Astrocyte (in vitro differentiated cells and primary cell): ENCODE measurements around the gene HOXB7. TPM values are rescaled to one million over a fixed set of nuclear protein-coding genes. Genes with fewer than 3 reads are reported as not detected.

ENCODE experiments used
- DNase-seq: peaks from one replicate; pipeline ENCODE4 v3.0.0-alpha.2; 2010; ENCODE audit warnings: low read depth
- FAIRE-seq: peaks from 2 replicates; lab custom pipeline; 2011; peaks lifted over from hg19 to GRCh38; lab: Jason Lieb, UNC
- H2AFZ ChIP-seq: 2 replicates; pipeline ENCODE4 v1.6.0; 2012; ENCODE audit warnings: low read depth, low read length, inconsistent platforms
- H3K27ac ChIP-seq: 2 replicates; pipeline ENCODE4 v1.5.1; 2011; ENCODE audit warnings: low read depth, low read length, inconsistent platforms
- H3K27me3 ChIP-seq: 2 replicates; pipeline ENCODE4 v1.6.0; 2011; ENCODE audit warnings: low read length, inconsistent platforms; ENCODE audit not compliant: insufficient read depth
- H3K36me3 ChIP-seq: 2 replicates; pipeline ENCODE4 v1.5.1; 2011; ENCODE audit warnings: low read length, inconsistent platforms; ENCODE audit not compliant: insufficient read depth
- H3K4me1 ChIP-seq: 2 replicates; pipeline ENCODE4 v1.5.1; 2011; ENCODE audit warnings: low read length, inconsistent platforms; ENCODE audit not compliant: insufficient read depth
- H3K4me2 ChIP-seq: 2 replicates; pipeline ENCODE4 v1.6.0; 2012; ENCODE audit warnings: low read length, inconsistent platforms
- H3K4me3 ChIP-seq: 2 replicates; pipeline ENCODE4 v1.5.1; 2011; ENCODE audit warnings: low read depth, mild to moderate bottlenecking, low read length, inconsistent platforms; ENCODE audit not compliant: insufficient read depth
- H3K79me2 ChIP-seq: 2 replicates; pipeline ENCODE4 v1.6.0; 2012; ENCODE audit warnings: mild to moderate bottlenecking, low read length, inconsistent platforms; ENCODE audit not compliant: insufficient read depth
- H3K9ac ChIP-seq: 2 replicates; pipeline ENCODE4 v1.6.0; 2012; ENCODE audit warnings: mild to moderate bottlenecking, low read length, inconsistent platforms
- H3K9me3 ChIP-seq: 2 replicates; pipeline ENCODE4 v1.5.1; 2012; ENCODE audit warnings: low read depth, mild to moderate bottlenecking, low read length, inconsistent platforms; ENCODE audit not compliant: insufficient read depth
- H4K20me1 ChIP-seq: 2 replicates; pipeline ENCODE4 v1.6.0; 2012; ENCODE audit warnings: low read length, inconsistent platforms; ENCODE audit not compliant: insufficient read depth
- H3K27ac Mint-ChIP-seq: one replicate; pipeline ENCODE4 v1.8.0; 2021; ENCODE audit warnings: mild to moderate bottlenecking, mixed read lengths; ENCODE audit not compliant: unreplicated experiment
- H3K27me3 Mint-ChIP-seq: one replicate; pipeline ENCODE4 v1.8.0; 2021; ENCODE audit warnings: low read depth, mixed read lengths; ENCODE audit not compliant: unreplicated experiment
- H3K36me3 Mint-ChIP-seq: one replicate; pipeline ENCODE4 v1.8.0; 2021; ENCODE audit warnings: low read depth, mixed read lengths; ENCODE audit not compliant: unreplicated experiment
- H3K4me1 Mint-ChIP-seq: one replicate; pipeline ENCODE4 v1.8.0; 2021; ENCODE audit warnings: low read depth, mixed read lengths; ENCODE audit not compliant: unreplicated experiment
- H3K4me3 Mint-ChIP-seq: one replicate; pipeline ENCODE4 v1.8.0; 2021; ENCODE audit warnings: mild to moderate bottlenecking, moderate library complexity, mixed read lengths; ENCODE audit not compliant: unreplicated experiment
- H3K9me3 Mint-ChIP-seq: one replicate; pipeline ENCODE4 v1.8.0; 2021; ENCODE audit warnings: mild to moderate bottlenecking, mixed read lengths; ENCODE audit not compliant: unreplicated experiment
- EZH2 ChIP-seq: IDR thresholded peaks from 2 replicates; pipeline ENCODE4 v1.6.1; 2012; ENCODE audit warnings: mild to moderate bottlenecking, low read length, inconsistent platforms; ENCODE audit not compliant: insufficient read depth
- total RNA-seq: library from RNA; stranded (reverse); gene quantifications from 2 replicates; pipeline ENCODE4 v1.2.1, GENCODE V29; 2021
- TF ChIP-seq, protein P1 (sequence below): IDR thresholded peaks from 2 replicates; pipeline ENCODE4 v1.5.1; 2011; ENCODE audit warnings: low read depth, mild to moderate bottlenecking, inconsistent platforms, low read length, moderate library complexity; ENCODE audit not compliant: insufficient read depth

HOXB7 gene
- total RNA-seq, 1 donor from 2014 or later = not detected

DNA sequence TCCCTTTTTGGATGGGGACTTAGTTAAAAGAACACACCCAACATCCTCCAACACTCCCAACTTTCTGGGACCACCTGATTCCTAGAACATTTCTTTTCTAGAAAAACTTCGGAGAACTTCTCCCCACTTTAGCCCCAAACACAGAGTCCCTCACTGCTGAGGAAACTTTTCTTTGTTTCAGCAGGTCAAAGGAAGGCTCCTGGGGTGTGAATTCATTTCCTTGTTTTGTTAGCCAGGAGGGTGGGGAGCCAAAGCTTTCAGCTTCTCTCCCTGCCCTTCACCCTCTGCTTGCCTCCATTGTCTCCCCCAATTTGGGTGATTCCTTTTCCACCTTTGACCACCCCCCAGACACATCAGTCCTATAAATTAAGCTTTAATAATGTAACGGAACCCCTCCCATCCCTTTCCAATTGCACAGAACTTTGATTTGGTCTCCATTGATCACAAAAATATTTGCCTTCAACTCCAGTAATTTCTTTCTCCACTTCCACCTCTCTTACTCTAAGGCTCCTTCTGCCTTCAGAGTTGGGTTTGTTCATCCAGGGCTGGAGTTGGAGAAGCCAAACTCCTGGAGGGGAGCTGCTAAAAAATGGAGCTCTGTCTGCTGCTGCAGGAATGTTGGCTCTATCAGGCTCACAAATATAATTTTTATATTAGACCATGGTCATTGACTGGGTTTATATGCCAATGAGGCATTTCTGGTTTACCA is 43.0 kb downstream of the HOXB7 start:
- Histone ChIP-seq H3K4me2 (peak overlapping the region; percentile 86), H3K79me2 (peaks cover 95% of the 10 kb centered on the region), H4K20me1 (no peaks in the 10 kb centered on the region), H2AFZ (no peak overlapping the region), H3K36me3 (no peaks in the 10 kb centered on the region), H3K27ac (peak overlapping the region; percentile 30), H3K4me1 (peaks cover 21% of the 10 kb centered on the region), H3K9me3 (no peaks in the 10 kb centered on the region), H3K27me3 (peaks cover 89% of the 10 kb centered on the region), H3K9ac (peak overlapping the region; percentile 62), H3K4me3 (no peak overlapping the region)
- no peaks in the 10 kb centered on the region for H3K36me3 Mint-ChIP-seq
- no peak overlapping the region for H3K27ac Mint-ChIP-seq
- H3K4me3 Mint-ChIP-seq = no peak overlapping the region
- FAIRE-seq = no peak
- H3K9me3 Mint-ChIP-seq = peaks cover 12% of the 10 kb centered on the region
- DNase-seq = no peak
- peaks cover 11% of the 10 kb centered on the region for H3K27me3 Mint-ChIP-seq
- H3K4me1 Mint-ChIP-seq = no peaks in the 10 kb centered on the region
- TF ChIP-seq EZH2 = no peak
- TF ChIP-seq, protein P1, sequence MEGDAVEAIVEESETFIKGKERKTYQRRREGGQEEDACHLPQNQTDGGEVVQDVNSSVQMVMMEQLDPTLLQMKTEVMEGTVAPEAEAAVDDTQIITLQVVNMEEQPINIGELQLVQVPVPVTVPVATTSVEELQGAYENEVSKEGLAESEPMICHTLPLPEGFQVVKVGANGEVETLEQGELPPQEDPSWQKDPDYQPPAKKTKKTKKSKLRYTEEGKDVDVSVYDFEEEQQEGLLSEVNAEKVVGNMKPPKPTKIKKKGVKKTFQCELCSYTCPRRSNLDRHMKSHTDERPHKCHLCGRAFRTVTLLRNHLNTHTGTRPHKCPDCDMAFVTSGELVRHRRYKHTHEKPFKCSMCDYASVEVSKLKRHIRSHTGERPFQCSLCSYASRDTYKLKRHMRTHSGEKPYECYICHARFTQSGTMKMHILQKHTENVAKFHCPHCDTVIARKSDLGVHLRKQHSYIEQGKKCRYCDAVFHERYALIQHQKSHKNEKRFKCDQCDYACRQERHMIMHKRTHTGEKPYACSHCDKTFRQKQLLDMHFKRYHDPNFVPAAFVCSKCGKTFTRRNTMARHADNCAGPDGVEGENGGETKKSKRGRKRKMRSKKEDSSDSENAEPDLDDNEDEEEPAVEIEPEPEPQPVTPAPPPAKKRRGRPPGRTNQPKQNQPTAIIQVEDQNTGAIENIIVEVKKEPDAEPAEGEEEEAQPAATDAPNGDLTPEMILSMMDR = no peak

DNA sequence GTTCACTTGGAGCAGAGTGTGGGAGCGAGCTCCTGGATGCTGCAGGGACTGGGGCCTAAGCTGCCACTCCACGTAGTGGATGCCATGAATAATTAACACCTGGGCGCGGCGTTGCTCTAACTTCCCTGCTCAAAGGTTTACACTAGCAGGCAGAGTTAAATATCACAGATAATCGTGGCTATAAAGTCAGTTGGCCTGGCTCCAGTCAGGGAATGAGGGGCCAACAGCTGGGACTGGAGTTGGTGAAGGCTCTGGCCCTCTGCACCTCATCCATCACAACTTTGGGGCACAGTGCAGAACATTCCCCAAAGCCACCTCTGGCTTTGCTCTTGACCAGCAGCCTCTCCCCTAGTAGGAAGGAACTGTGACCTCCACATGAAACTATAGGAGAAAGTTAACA is 43.6 kb downstream of the HOXB7 start:
- Histone ChIP-seq H4K20me1 (no peaks in the 10 kb centered on the region), H2AFZ (no peak overlapping the region), H3K4me2 (peak overlapping the region; percentile 86), H3K79me2 (peaks cover 95% of the 10 kb centered on the region), H3K9me3 (no peaks in the 10 kb centered on the region), H3K4me1 (peaks cover 21% of the 10 kb centered on the region), H3K4me3 (no peak overlapping the region), H3K36me3 (no peaks in the 10 kb centered on the region), H3K27ac (peak overlapping the region; percentile 65), H3K9ac (peak overlapping the region; percentile 62), H3K27me3 (peaks cover 89% of the 10 kb centered on the region)
- Mint-ChIP-seq H3K4me1 (no peaks in the 10 kb centered on the region), H3K9me3 (peaks cover 15% of the 10 kb centered on the region), H3K27ac (no peak overlapping the region), H3K27me3 (peaks cover 17% of the 10 kb centered on the region), H3K36me3 (no peaks in the 10 kb centered on the region), H3K4me3 (no peak overlapping the region)
- no peak for TF ChIP-seq EZH2
- TF ChIP-seq, protein P1 = no peak
- DNase-seq (no peak), FAIRE-seq (no peak)

DNA sequence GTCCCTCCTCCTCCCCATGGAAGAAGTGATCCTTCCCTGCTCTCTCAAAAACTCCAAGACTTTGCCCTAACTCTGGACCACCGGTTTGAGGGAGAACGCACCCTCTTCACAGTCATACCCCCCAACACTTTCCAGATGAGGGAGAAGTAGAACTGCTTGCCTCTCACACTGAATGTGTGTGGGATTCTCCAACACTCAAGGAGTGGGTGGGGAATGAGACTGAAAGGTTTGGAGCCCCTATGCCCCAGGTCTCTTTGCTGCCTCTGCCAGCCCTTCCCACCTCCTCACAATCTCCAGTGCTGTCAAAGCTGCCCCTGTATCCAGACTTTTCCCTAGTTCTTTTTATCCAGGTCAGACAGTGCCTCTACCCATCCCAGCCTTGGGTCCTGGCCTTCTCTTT is 44.1 kb downstream of the HOXB7 start:
- DNase-seq = no peak
- H3K4me3 Mint-ChIP-seq = no peak overlapping the region
- no peaks in the 10 kb centered on the region for H3K36me3 ChIP-seq
- no peak for FAIRE-seq
- peaks cover 89% of the 10 kb centered on the region for H3K27me3 ChIP-seq
- H3K4me3 ChIP-seq = no peak overlapping the region
- H4K20me1 ChIP-seq = peaks cover 3% of the 10 kb centered on the region
- peak overlapping the region; percentile 86 for H3K4me2 ChIP-seq
- H3K9me3 Mint-ChIP-seq = peaks cover 16% of the 10 kb centered on the region
- peak overlapping the region; percentile 65 for H3K27ac ChIP-seq
- peaks cover 22% of the 10 kb centered on the region for H3K27me3 Mint-ChIP-seq
- H3K4me1 ChIP-seq = peaks cover 22% of the 10 kb centered on the region
- peaks cover 95% of the 10 kb centered on the region for H3K79me2 ChIP-seq
- H3K27ac Mint-ChIP-seq = no peak overlapping the region
- no peak overlapping the region for H2AFZ ChIP-seq
- H3K9me3 ChIP-seq = no peaks in the 10 kb centered on the region
- peak overlapping the region; percentile 62 for H3K9ac ChIP-seq
- TF ChIP-seq EZH2 = no peak
- TF ChIP-seq, protein P1 = no peak
- no peaks in the 10 kb centered on the region for H3K4me1 Mint-ChIP-seq
- no peaks in the 10 kb centered on the region for H3K36me3 Mint-ChIP-seq
